ENCODE data around the gene MORN5. TPM values are rescaled to one million over a fixed set of nuclear protein-coding genes. Genes with fewer than 3 reads are reported as not detected.

The MORN5 gene
- total RNA-seq, 2 donors from 2014 or later = not detected

- ATAC-seq (no peak), DNase-seq (no peak)
- Histone ChIP-seq H3K4me1 (peaks cover 30% of the 10 kb centered on the region), H3K27ac (no peak overlapping the region), H3K4me3 (no peak overlapping the region), H3K36me3 (replicated peaks in 1 of 2; ENCODE audit: insufficient read depth in 1 of 2, low read depth in 2 of 2) (no peaks in the 10 kb centered on the region), H3K27me3 (peaks cover 0 to 43% of the 10 kb centered on the region in 2 donors), H3K9me3 (no peaks in the 10 kb centered on the region)
- 24 to 27% methylated on average over 9 to 23 of the region's 27 CpGs for WGBS, 2 donors
- intact Hi-C loops (cut with DNase I) = no loop called here
- TF ChIP-seq POLR2A (IDR thresholded peaks at IDR 0.05) (no peak), CTCF (IDR thresholded peaks at IDR 0.05) (no peak)
These were observed 61.6 kb downstream of the MORN5 start for GRCh38 chr9:122221183-122221811.

GRCh38 chr9:122222791-122223190 lies 63.1 kb downstream of the MORN5 start:
- Histone ChIP-seq H3K4me1 (peaks cover 43% of the 10 kb centered on the region), H3K36me3 (replicated peaks in 1 of 2; ENCODE audit: insufficient read depth in 1 of 2, low read depth in 2 of 2) (no peaks in the 10 kb centered on the region), H3K27me3 (peaks cover 0 to 52% of the 10 kb centered on the region in 2 donors), H3K9me3 (no peaks in the 10 kb centered on the region), H3K4me3 (no peak overlapping the region), H3K27ac (no peak overlapping the region)
- ATAC-seq (no peak), DNase-seq (no peak)
- intact Hi-C loops (cut with DNase I) = no loop called here
- TF ChIP-seq CTCF (IDR thresholded peaks at IDR 0.05) = no peak
- no peak for TF ChIP-seq POLR2A (IDR thresholded peaks at IDR 0.05)
- WGBS, 2 donors = 23 to 24% methylated on average over 5 of the region's 5 CpGs

GRCh38 chr9:122223435-122223834 lies 63.7 kb downstream of the MORN5 start:
- ATAC-seq = no peak
- Histone ChIP-seq H3K4me3 (no peak overlapping the region), H3K27me3 (peaks cover 0 to 57% of the 10 kb centered on the region in 2 donors), H3K9me3 (no peaks in the 10 kb centered on the region), H3K4me1 (peaks cover 48% of the 10 kb centered on the region), H3K36me3 (replicated peaks in 1 of 2; ENCODE audit: insufficient read depth in 1 of 2, low read depth in 2 of 2) (no peaks in the 10 kb centered on the region), H3K27ac (no peak overlapping the region)
- intact Hi-C loops (cut with DNase I) = no loop called here
- no peak for DNase-seq
- WGBS, 2 donors = 69 to 75% methylated on average over 4 to 5 of the region's 5 CpGs
- TF ChIP-seq POLR2A (IDR thresholded peaks at IDR 0.05) (no peak), CTCF (IDR thresholded peaks at IDR 0.05) (no peak)

GRCh38 chr9:122225312-122226141 lies 65.8 kb downstream of the MORN5 start:
- no peak for TF ChIP-seq POLR2A (IDR thresholded peaks at IDR 0.05)
- TF ChIP-seq CTCF (IDR thresholded peaks at IDR 0.05) = no peak
- Histone ChIP-seq H3K9me3 (no peaks in the 10 kb centered on the region), H3K4me3 (no peak overlapping the region), H3K4me1 (peaks cover 38% of the 10 kb centered on the region), H3K27me3 (peaks cover 0 to 54% of the 10 kb centered on the region in 2 donors), H3K36me3 (replicated peaks in 1 of 2; ENCODE audit: insufficient read depth in 1 of 2, low read depth in 2 of 2) (no peaks in the 10 kb centered on the region), H3K27ac (no peak overlapping the region)
- DNase-seq (no peak), ATAC-seq (no peak)
- 24 to 28% methylated on average over 36 to 46 of the region's 51 CpGs for WGBS, 2 donors
- intact Hi-C loops (cut with DNase I) = no loop called here

Measured in body of pancreas (tissue), 4 donors.